ENCODE results near the gene TRMT1.

TRMT1 gene

DNA sequence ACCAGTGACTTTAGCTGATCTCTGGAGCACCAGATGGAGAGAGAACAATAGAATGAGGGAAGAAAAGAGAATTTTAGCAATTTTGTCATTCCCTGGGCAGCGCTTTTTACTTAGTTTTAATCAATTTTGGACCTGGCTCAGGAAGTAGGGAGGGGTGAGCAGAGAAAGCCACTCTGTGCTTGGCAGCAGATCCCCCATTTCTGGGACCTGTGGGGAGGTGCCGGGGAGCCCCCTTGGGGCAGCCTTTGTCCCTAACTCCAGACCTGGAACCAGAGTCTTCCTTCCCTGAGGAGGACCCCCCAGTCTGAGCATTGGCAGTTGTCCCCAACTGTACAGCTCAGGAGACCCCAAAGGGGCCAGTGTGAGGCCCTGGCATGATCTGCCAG, 24.4 kb downstream of the TRMT1 start:
- no peak overlapping the region for H3K4me2 ChIP-seq (ENCODE audit: low read length)
- H3K23ac ChIP-seq (ENCODE audit: low read length): no peak overlapping the region
- H2BK15ac ChIP-seq (replicated peaks; ENCODE audit: low read depth): no peak overlapping the region
- WGBS (ENCODE audit: extremely low coverage, insufficient coverage, low lambda C conversion rate): no CpG with 5 or more reads among the region's 2 CpGs
- H3K36me3 ChIP-seq (ENCODE audit: control insufficient read depth, insufficient read depth, low read length): no peaks in the 10 kb centered on the region
- H3K27me3 ChIP-seq (ENCODE audit: insufficient read depth, low read length, poor library complexity): peaks cover 2% of the 10 kb centered on the region
- H3K79me1 ChIP-seq (ENCODE audit: low read length): no peaks in the 10 kb centered on the region
- no peak overlapping the region for H3K4me3 ChIP-seq (ENCODE audit: low read length)
- H3K4me1 ChIP-seq (ENCODE audit: control insufficient read depth, low read depth, low read length): peaks cover 10% of the 10 kb centered on the region
- no peak overlapping the region for H3K9ac ChIP-seq (ENCODE audit: low read length)
- no peak overlapping the region for H2BK5ac ChIP-seq (ENCODE audit: low read length)
- no peak overlapping the region for H4K5ac ChIP-seq (ENCODE audit: low read length)
- no peak overlapping the region for H2BK120ac ChIP-seq (ENCODE audit: low read depth, low read length)
- H3K27ac ChIP-seq (ENCODE audit: low read depth, low read length): no peak overlapping the region
- no peak overlapping the region for H2AK5ac ChIP-seq (ENCODE audit: low read length)
- no peak overlapping the region for H3K18ac ChIP-seq (ENCODE audit: low read length)
- H3K79me2 ChIP-seq (ENCODE audit: control insufficient read depth, insufficient read depth, low read length): no peaks in the 10 kb centered on the region
- no peak overlapping the region for H3K4ac ChIP-seq (ENCODE audit: low read depth, low read length)
- DNase-seq: no peak
- no peak overlapping the region for H3K56ac ChIP-seq (ENCODE audit: low read length)
- H4K8ac ChIP-seq (ENCODE audit: low read depth, low read length): no peak overlapping the region

DNA sequence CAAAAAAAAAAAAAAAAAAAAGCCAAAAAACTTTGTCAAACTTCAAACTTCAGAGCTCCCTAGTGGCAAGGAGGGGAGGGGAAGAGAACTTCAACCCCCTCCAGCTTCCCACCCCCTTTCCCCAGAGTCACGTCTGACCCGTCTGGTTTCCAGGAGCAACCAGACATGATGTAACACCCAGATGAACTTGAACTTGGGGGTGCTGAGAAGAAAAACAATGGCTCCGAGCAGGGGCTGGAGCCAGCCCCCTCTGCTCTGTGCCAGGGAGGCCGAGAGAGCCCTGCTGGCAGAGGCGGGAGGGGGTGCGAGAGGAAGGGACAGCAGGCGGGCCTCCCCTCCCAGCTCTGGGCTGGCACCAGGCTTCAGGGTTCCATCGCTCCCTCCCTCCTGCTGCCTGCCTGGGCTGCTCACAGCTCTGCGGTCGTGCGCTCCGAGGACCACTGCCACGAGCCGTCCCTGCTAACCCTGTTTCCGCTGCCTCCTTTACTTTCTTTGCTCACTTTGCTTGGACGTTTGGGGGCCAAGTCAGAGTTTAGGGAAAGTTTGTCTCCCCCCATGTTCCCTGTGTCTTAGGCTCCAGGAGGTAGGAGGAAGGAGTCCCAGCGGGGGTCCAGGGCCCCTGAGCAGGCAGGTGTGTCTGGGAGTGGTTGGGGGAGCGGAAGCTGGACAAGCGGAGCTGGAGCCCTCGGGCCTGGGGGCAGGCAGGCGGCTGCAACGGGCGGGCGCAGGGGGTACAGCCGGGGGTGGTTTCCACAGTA, 25.0 kb downstream of the TRMT1 start:
- Histone ChIP-seq H2BK120ac (ENCODE audit: low read depth, low read length) (no peak overlapping the region), H3K18ac (ENCODE audit: low read length) (peak overlapping the region; percentile 7), H3K9ac (ENCODE audit: low read length) (peak overlapping the region; percentile 25), H3K79me1 (ENCODE audit: low read length) (no peaks in the 10 kb centered on the region), H2BK5ac (ENCODE audit: low read length) (no peak overlapping the region), H3K4me1 (ENCODE audit: control insufficient read depth, low read depth, low read length) (peaks cover 10% of the 10 kb centered on the region), H3K27ac (ENCODE audit: low read depth, low read length) (no peak overlapping the region), H4K8ac (ENCODE audit: low read depth, low read length) (no peak overlapping the region), H3K4me3 (ENCODE audit: low read length) (no peak overlapping the region), H3K4ac (ENCODE audit: low read depth, low read length) (no peak overlapping the region), H3K79me2 (ENCODE audit: control insufficient read depth, insufficient read depth, low read length) (no peaks in the 10 kb centered on the region), H3K4me2 (ENCODE audit: low read length) (peak overlapping the region; percentile 18), H2BK15ac (replicated peaks; ENCODE audit: low read depth) (no peak overlapping the region), H3K36me3 (ENCODE audit: control insufficient read depth, insufficient read depth, low read length) (no peaks in the 10 kb centered on the region), H3K27me3 (ENCODE audit: insufficient read depth, low read length, poor library complexity) (no peaks in the 10 kb centered on the region), H3K56ac (ENCODE audit: low read length) (peak overlapping the region; percentile 76), H4K5ac (ENCODE audit: low read length) (no peak overlapping the region), H3K23ac (ENCODE audit: low read length) (no peak overlapping the region), H2AK5ac (ENCODE audit: low read length) (no peak overlapping the region)
- WGBS (ENCODE audit: extremely low coverage, insufficient coverage, low lambda C conversion rate): no CpG with 5 or more reads among the region's 25 CpGs
- peak; percentile 72 for DNase-seq

- H3K79me2 ChIP-seq (ENCODE audit: control insufficient read depth, insufficient read depth, low read length): no peaks in the 10 kb centered on the region
- no peaks in the 10 kb centered on the region for H3K36me3 ChIP-seq (ENCODE audit: control insufficient read depth, insufficient read depth, low read length)
- H2BK15ac ChIP-seq (replicated peaks; ENCODE audit: low read depth): no peak overlapping the region
- no peaks in the 10 kb centered on the region for H3K79me1 ChIP-seq (ENCODE audit: low read length)
- H4K8ac ChIP-seq (ENCODE audit: low read depth, low read length): no peak overlapping the region
- WGBS (ENCODE audit: extremely low coverage, insufficient coverage, low lambda C conversion rate): no CpG with 5 or more reads among the region's 10 CpGs
- H3K4ac ChIP-seq (ENCODE audit: low read depth, low read length): no peak overlapping the region
- no peak overlapping the region for H2BK5ac ChIP-seq (ENCODE audit: low read length)
- no peak overlapping the region for H3K9ac ChIP-seq (ENCODE audit: low read length)
- H2BK120ac ChIP-seq (ENCODE audit: low read depth, low read length): no peak overlapping the region
- no peaks in the 10 kb centered on the region for H3K27me3 ChIP-seq (ENCODE audit: insufficient read depth, low read length, poor library complexity)
- H4K5ac ChIP-seq (ENCODE audit: low read length): no peak overlapping the region
- no peak overlapping the region for H3K4me2 ChIP-seq (ENCODE audit: low read length)
- H3K4me3 ChIP-seq (ENCODE audit: low read length): no peak overlapping the region
- peaks cover 10% of the 10 kb centered on the region for H3K4me1 ChIP-seq (ENCODE audit: control insufficient read depth, low read depth, low read length)
- no peak overlapping the region for H2AK5ac ChIP-seq (ENCODE audit: low read length)
- H3K27ac ChIP-seq (ENCODE audit: low read depth, low read length): no peak overlapping the region
- H3K23ac ChIP-seq (ENCODE audit: low read length): no peak overlapping the region
- H3K18ac ChIP-seq (ENCODE audit: low read length): no peak overlapping the region
- no peak overlapping the region for H3K56ac ChIP-seq (ENCODE audit: low read length)
- no peak for DNase-seq
These were observed 25.9 kb downstream of the TRMT1 start for GRCh38 chr19:13090511-13091231.

DNA sequence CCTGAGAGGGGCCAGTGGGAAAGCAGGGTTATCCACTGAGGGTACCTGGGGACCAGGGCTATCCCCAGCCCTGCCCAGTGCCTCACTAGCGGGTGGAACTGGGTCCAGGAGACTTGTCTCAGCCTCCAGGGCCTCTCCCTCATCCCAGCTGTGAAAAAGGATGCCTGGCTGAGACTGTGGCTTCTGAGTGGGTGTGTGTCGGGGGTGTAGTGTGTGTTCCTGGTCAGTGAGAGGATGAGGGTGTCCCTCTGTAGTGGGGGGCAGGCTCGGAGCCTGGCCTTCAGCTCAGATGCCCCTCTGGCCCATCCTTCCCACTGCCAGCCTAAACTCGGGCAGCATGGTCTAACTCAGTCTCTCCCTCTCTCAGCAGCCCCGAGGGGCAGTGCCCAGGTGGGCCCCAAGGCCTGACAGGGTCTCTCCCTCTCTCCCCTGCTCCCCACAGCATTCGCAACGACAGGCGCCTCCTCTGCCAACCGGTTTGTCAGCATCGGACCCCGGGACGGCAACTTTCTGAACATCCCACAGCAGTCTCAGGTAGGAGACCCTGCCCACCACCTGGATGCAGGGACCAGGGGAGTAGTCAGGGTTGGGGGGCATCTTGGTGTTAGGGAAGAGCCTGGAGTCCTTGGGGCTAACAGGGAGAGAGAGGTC, 26.6 kb downstream of the TRMT1 start:
- Histone ChIP-seq H3K56ac (ENCODE audit: low read length) (no peak overlapping the region), H2AK5ac (ENCODE audit: low read length) (no peak overlapping the region), H4K8ac (ENCODE audit: low read depth, low read length) (no peak overlapping the region), H3K27me3 (ENCODE audit: insufficient read depth, low read length, poor library complexity) (no peaks in the 10 kb centered on the region), H3K36me3 (ENCODE audit: control insufficient read depth, insufficient read depth, low read length) (no peaks in the 10 kb centered on the region), H3K4me3 (ENCODE audit: low read length) (no peak overlapping the region), H3K79me1 (ENCODE audit: low read length) (no peaks in the 10 kb centered on the region), H3K79me2 (ENCODE audit: control insufficient read depth, insufficient read depth, low read length) (no peaks in the 10 kb centered on the region), H2BK120ac (ENCODE audit: low read depth, low read length) (no peak overlapping the region), H4K5ac (ENCODE audit: low read length) (no peak overlapping the region), H3K9ac (ENCODE audit: low read length) (no peak overlapping the region), H2BK5ac (ENCODE audit: low read length) (no peak overlapping the region), H3K18ac (ENCODE audit: low read length) (no peak overlapping the region), H3K23ac (ENCODE audit: low read length) (no peak overlapping the region), H3K4ac (ENCODE audit: low read depth, low read length) (no peak overlapping the region), H3K27ac (ENCODE audit: low read depth, low read length) (no peak overlapping the region), H3K4me1 (ENCODE audit: control insufficient read depth, low read depth, low read length) (peaks cover 10% of the 10 kb centered on the region), H2BK15ac (replicated peaks; ENCODE audit: low read depth) (no peak overlapping the region), H3K4me2 (ENCODE audit: low read length) (no peak overlapping the region)
- WGBS (ENCODE audit: extremely low coverage, insufficient coverage, low lambda C conversion rate): no CpG with 5 or more reads among the region's 12 CpGs
- no peak for DNase-seq

DNA sequence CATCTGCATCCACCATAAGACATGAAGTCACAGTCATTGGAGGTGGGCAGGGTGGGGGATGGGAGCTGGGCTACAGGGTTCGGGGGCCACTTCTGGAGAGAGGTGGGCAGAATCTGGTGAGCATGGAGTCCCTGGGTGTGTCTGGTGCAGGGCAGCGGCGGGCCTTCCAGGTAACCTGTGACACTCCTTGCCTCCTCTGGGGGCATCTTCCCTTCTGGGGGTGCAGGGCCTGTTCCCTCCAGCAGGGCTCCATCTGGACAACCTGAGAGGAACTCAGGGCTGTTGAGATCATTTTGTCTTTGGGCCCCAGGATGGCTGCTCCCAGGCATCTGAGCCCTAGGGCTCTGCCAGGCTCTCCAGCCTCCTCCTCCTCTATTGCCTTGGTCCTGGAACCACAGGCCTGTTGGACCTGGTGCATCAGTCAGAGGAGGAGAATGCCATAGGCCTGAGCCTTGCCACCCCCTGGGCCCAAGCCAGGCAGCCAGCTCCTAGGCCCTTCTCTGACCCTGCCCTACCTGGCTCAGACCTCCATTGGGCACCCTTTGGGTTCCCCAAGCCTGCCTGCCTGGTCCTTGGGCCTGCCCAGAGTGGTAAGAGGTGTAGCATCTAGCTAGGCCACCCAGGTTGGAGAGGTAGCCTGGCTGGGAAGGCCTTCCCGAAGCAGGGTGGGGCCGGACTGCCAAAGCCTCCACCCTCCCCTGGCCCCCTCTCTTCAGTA, 27.2 kb downstream of the TRMT1 start:
- Histone ChIP-seq H3K18ac (ENCODE audit: low read length) (no peak overlapping the region), H3K27me3 (ENCODE audit: insufficient read depth, low read length, poor library complexity) (no peaks in the 10 kb centered on the region), H3K79me1 (ENCODE audit: low read length) (no peaks in the 10 kb centered on the region), H3K4me2 (ENCODE audit: low read length) (no peak overlapping the region), H3K23ac (ENCODE audit: low read length) (no peak overlapping the region), H2BK120ac (ENCODE audit: low read depth, low read length) (no peak overlapping the region), H4K5ac (ENCODE audit: low read length) (no peak overlapping the region), H2BK15ac (replicated peaks; ENCODE audit: low read depth) (no peak overlapping the region), H2AK5ac (ENCODE audit: low read length) (no peak overlapping the region), H4K8ac (ENCODE audit: low read depth, low read length) (no peak overlapping the region), H3K56ac (ENCODE audit: low read length) (no peak overlapping the region), H3K4me3 (ENCODE audit: low read length) (no peak overlapping the region), H3K4ac (ENCODE audit: low read depth, low read length) (no peak overlapping the region), H3K27ac (ENCODE audit: low read depth, low read length) (no peak overlapping the region), H3K4me1 (ENCODE audit: control insufficient read depth, low read depth, low read length) (peaks cover 9% of the 10 kb centered on the region), H3K9ac (ENCODE audit: low read length) (no peak overlapping the region), H3K36me3 (ENCODE audit: control insufficient read depth, insufficient read depth, low read length) (no peaks in the 10 kb centered on the region), H2BK5ac (ENCODE audit: low read length) (no peak overlapping the region), H3K79me2 (ENCODE audit: control insufficient read depth, insufficient read depth, low read length) (no peaks in the 10 kb centered on the region)
- no CpG with 5 or more reads among the region's 5 CpGs for WGBS (ENCODE audit: extremely low coverage, insufficient coverage, low lambda C conversion rate)
- peak; percentile 81 for DNase-seq

All from mesendoderm (in vitro differentiated cells).